Dendritic cell treated with granulocyte-macrophage colony-stimulating factor and Interleukin-4, amounts not matched to agents 40 ng/mL and 50 ng/mL, for 4 days (primary cell): ENCODE results near the gene DCP1A.

ENCODE experiments used
- H3K27ac Mint-ChIP-seq: one replicate; pipeline ENCODE4 v1.8.0; 2022; ENCODE audit warnings: mild to moderate bottlenecking, mixed read lengths
- H3K27me3 Mint-ChIP-seq: one replicate; pipeline ENCODE4 v1.8.0; 2022; ENCODE audit warnings: mild to moderate bottlenecking, mixed read lengths
- H3K36me3 Mint-ChIP-seq: one replicate; pipeline ENCODE4 v1.8.0; 2022; ENCODE audit warnings: low read depth, mixed read lengths
- H3K4me1 Mint-ChIP-seq: one replicate; pipeline ENCODE4 v1.8.0; 2022; ENCODE audit warnings: low read depth, mixed read lengths
- H3K4me3 Mint-ChIP-seq: one replicate; pipeline ENCODE4 v1.8.0; 2022; ENCODE audit warnings: mild to moderate bottlenecking, moderate library complexity, mixed read lengths
- H3K9me3 Mint-ChIP-seq: one replicate; pipeline ENCODE4 v1.8.0; 2022; ENCODE audit warnings: mixed read lengths
- intact Hi-C: fragments of 100-400 bp; cut with micrococcal nuclease; formaldehyde crosslinking; loops from one replicate; pipeline ENCODE4 v1.15.0; 2022

DCP1A gene

GRCh38 chr3:53240989-53241972, 106.1 kb downstream of the DCP1A start:
- Mint-ChIP-seq H3K4me3 (no peak overlapping the region), H3K9me3 (no peaks in the 10 kb centered on the region), H3K27ac (peak overlapping the region; percentile 85), H3K36me3 (peaks cover 95% of the 10 kb centered on the region), H3K27me3 (no peaks in the 10 kb centered on the region), H3K4me1 (peaks cover 99% of the 10 kb centered on the region)
- intact Hi-C loops, result no loop called here

GRCh38 chr3:53239800-53240199, 107.5 kb downstream of the DCP1A start:
- Mint-ChIP-seq H3K4me1 (peaks cover 99% of the 10 kb centered on the region), H3K27me3 (no peaks in the 10 kb centered on the region), H3K36me3 (peaks cover 96% of the 10 kb centered on the region), H3K9me3 (no peaks in the 10 kb centered on the region), H3K4me3 (peak overlapping the region; percentile 30), H3K27ac (peak overlapping the region; percentile 85)
- intact Hi-C loops, result no loop called here

GRCh38 chr3:53238886-53239285, 108.5 kb downstream of the DCP1A start:
- H3K27ac Mint-ChIP-seq, result peak overlapping the region; percentile 85
- H3K27me3 Mint-ChIP-seq, result no peaks in the 10 kb centered on the region
- peaks cover 98% of the 10 kb centered on the region for H3K36me3 Mint-ChIP-seq
- no peak overlapping the region for H3K4me3 Mint-ChIP-seq
- peaks cover 99% of the 10 kb centered on the region for H3K4me1 Mint-ChIP-seq
- intact Hi-C loops, result no loop called here
- H3K9me3 Mint-ChIP-seq, result no peaks in the 10 kb centered on the region

- H3K9me3 Mint-ChIP-seq, result no peaks in the 10 kb centered on the region
- H3K36me3 Mint-ChIP-seq, result peaks cover 98% of the 10 kb centered on the region
- peak overlapping the region; percentile 85 for H3K27ac Mint-ChIP-seq
Measured at GRCh38 chr3:53238051-53238850, 109.1 kb downstream of the DCP1A start.

GRCh38 chr3:53236112-53236841, 111.1 kb downstream of the DCP1A start:
- Mint-ChIP-seq H3K27ac (peak overlapping the region; percentile 85), H3K27me3 (no peaks in the 10 kb centered on the region), H3K36me3 (peaks cover 100% of the 10 kb centered on the region), H3K9me3 (no peaks in the 10 kb centered on the region), H3K4me3 (peak overlapping the region; percentile 28), H3K4me1 (peaks cover 87% of the 10 kb centered on the region)
- intact Hi-C loops, result no loop called here

More at GRCh38 chr3:53238051-53238850, 109.1 kb downstream of the DCP1A start:
- intact Hi-C loops, result no loop called here
- Mint-ChIP-seq H3K4me3 (no peak overlapping the region), H3K27me3 (no peaks in the 10 kb centered on the region), H3K4me1 (peaks cover 98% of the 10 kb centered on the region)

GRCh38 chr3:53235545-53235944, 111.8 kb downstream of the DCP1A start:
- intact Hi-C loops, result no loop called here
- peak overlapping the region; percentile 85 for H3K27ac Mint-ChIP-seq
- H3K36me3 Mint-ChIP-seq, result peaks cover 100% of the 10 kb centered on the region
- H3K9me3 Mint-ChIP-seq, result no peaks in the 10 kb centered on the region
- peaks cover 80% of the 10 kb centered on the region for H3K4me1 Mint-ChIP-seq
- no peaks in the 10 kb centered on the region for H3K27me3 Mint-ChIP-seq
- H3K4me3 Mint-ChIP-seq, result no peak overlapping the region

GRCh38 chr3:53234841-53235232, 112.5 kb downstream of the DCP1A start:
- intact Hi-C loops, result no loop called here

GRCh38 chr3:53234130-53234840, 113.1 kb downstream of the DCP1A start:
- peaks cover 67% of the 10 kb centered on the region for H3K4me1 Mint-ChIP-seq
- no peaks in the 10 kb centered on the region for H3K27me3 Mint-ChIP-seq
- peaks cover 100% of the 10 kb centered on the region for H3K36me3 Mint-ChIP-seq
- H3K27ac Mint-ChIP-seq, result peak overlapping the region; percentile 85
- intact Hi-C loops, result no loop called here
- no peak overlapping the region for H3K4me3 Mint-ChIP-seq
- no peaks in the 10 kb centered on the region for H3K9me3 Mint-ChIP-seq

More at GRCh38 chr3:53234841-53235232, 112.5 kb downstream of the DCP1A start:
- no peaks in the 10 kb centered on the region for H3K27me3 Mint-ChIP-seq
- no peaks in the 10 kb centered on the region for H3K9me3 Mint-ChIP-seq
- H3K4me3 Mint-ChIP-seq, result no peak overlapping the region
- peaks cover 100% of the 10 kb centered on the region for H3K36me3 Mint-ChIP-seq
- peak overlapping the region; percentile 85 for H3K27ac Mint-ChIP-seq
- peaks cover 73% of the 10 kb centered on the region for H3K4me1 Mint-ChIP-seq
